Activated naive CD8-positive, alpha-beta T cell (primary cell): ENCODE results near the gene CAD.
"Not testable (repeated sequence)": the region's sequence is repeated elsewhere in the genome, so short reads cannot be mapped to it uniquely, and the experiment has no call there.

Source experiments
- H3K27ac Mint-ChIP-seq: one replicate; pipeline ENCODE4 v1.8.0; 2021; ENCODE audit warnings: mixed read lengths
- H3K27me3 Mint-ChIP-seq: one replicate; pipeline ENCODE4 v1.8.0; 2021; ENCODE audit warnings: mixed read lengths
- H3K36me3 Mint-ChIP-seq: one replicate; pipeline ENCODE4 v1.8.0; 2021; ENCODE audit warnings: mixed read lengths
- H3K4me1 Mint-ChIP-seq: one replicate; pipeline ENCODE4 v1.8.0; 2021; ENCODE audit warnings: low read depth, mixed read lengths
- H3K4me3 Mint-ChIP-seq: one replicate; pipeline ENCODE4 v1.8.0; 2021; ENCODE audit warnings: mild to moderate bottlenecking, mixed read lengths
- H3K9me3 Mint-ChIP-seq: one replicate; pipeline ENCODE4 v1.8.0; 2021; ENCODE audit warnings: low read depth, mixed read lengths

The CAD gene

DNA sequence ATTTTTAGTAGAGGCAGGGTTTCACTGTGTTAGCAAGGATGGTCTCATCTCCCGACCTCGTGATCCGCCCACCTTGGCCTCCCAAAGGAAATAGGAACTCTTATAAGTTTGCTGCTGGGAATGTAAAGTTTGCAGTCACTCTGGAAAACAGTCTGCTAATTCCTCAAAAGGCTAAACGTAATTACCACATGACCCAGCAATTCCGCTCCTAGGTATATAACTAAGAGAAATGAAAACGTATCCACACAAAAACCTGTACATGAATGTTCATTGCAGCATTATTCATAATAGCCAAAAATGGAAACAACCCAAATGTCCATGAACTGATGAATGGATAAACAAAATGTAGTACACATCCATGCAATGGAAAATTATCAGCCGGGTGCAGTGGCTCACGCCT lies 27.2 kb upstream of the CAD start:
- H3K27me3 Mint-ChIP-seq: no peaks in the 10 kb centered on the region
- no peak overlapping the region for H3K4me3 Mint-ChIP-seq
- no peaks in the 10 kb centered on the region for H3K4me1 Mint-ChIP-seq
- no peaks in the 10 kb centered on the region for H3K9me3 Mint-ChIP-seq
- no peak overlapping the region for H3K27ac Mint-ChIP-seq
- no peaks in the 10 kb centered on the region for H3K36me3 Mint-ChIP-seq

DNA sequence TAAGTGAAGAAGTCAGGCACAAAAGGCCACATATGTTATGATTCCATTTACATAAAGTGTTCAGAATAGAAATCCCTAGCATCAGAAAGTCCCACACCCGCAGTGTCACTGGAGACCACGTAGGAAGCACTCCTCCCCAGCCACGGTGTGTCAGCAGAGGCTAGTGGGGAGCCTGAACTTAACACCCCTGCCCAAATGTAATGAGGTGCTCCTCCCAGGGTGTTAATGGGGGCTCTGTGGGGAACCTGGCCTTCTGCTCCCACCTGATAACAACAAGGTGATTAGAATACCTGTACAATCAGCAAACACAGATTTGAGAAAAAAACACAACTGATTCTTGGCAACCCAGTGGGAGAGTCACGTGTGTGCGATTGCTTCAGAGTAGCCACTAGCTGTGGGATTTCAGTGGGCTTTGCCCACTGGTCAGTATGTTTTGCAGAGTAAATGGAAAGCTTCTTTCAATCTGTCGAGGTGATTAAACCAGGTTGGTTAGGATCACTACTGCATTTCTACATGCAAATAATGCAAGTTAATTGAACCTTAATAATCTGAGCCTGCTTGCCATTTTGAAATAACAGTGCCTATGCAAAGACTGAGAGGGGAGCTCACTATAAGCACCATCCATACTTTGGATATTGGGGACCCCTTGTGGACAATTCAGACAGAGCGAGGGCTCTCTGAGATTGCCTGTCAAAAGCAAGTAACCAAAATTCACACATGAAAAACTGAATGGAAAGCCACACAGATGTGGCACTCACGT lies 25.9 kb upstream of the CAD start:
- no peaks in the 10 kb centered on the region for H3K4me1 Mint-ChIP-seq
- H3K4me3 Mint-ChIP-seq: no peak overlapping the region
- no peaks in the 10 kb centered on the region for H3K9me3 Mint-ChIP-seq
- H3K36me3 Mint-ChIP-seq: no peaks in the 10 kb centered on the region
- no peak overlapping the region for H3K27ac Mint-ChIP-seq
- no peaks in the 10 kb centered on the region for H3K27me3 Mint-ChIP-seq

DNA sequence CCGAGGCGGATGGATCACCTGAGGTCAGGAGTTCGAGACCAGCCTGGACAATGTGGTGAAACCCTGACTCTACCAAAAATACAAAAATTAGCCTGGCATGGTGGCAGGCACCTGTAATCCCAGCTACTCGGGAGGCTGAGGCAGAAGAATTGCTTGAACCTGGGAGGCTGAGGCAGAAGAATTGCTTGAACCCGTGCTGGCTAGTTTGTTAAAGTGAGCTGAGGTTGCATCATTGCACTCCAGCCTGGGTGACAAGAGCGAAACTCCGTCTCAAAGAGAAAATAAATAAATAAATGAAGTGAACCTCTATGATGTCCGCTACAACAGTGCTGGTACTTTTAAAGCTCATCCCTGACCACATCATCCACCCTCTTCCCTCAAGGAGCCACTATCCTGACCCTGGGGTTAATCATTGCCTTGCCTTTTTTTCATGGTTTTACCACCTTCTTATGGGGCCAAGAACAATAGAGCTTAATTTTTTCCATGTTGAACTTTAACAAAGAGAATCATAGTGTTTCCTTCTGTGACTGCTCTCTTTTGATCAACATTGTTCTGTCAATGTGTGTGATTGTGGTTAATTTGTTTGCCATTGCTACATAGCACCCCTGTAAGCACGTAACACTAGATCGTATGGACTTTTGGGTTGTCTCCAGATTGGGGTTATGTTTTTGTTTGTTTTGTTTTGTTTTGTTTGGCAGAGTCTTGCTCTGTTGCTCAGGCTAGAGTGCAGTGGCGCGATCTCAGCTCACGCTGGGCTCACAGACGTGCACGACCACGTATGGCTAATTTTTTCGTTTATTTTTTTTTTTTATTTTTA lies 22.4 kb upstream of the CAD start:
- Mint-ChIP-seq H3K9me3 (no peaks in the 10 kb centered on the region), H3K27ac (no peak overlapping the region), H3K4me1 (no peaks in the 10 kb centered on the region), H3K27me3 (no peaks in the 10 kb centered on the region), H3K4me3 (no peak overlapping the region), H3K36me3 (no peaks in the 10 kb centered on the region)

DNA sequence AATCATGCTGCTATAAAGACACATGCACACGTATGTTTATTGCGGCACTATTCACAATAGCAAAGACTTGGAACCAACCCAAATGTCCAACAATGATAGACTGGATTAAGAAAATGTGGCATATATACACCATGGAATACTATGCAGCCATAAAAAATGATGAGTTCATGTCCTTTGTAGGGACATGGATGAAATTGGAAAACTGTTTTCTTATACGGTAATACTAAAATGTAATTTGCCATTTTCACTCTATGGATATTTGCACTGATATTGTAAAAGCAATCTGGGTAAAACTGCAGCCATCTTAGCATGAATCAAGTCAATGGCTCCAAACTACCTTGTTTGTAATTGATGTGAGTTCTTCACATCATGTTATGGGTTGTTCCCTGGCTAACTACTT lies 21.4 kb upstream of the CAD start:
- H3K9me3 Mint-ChIP-seq, H3K36me3 Mint-ChIP-seq, H3K4me1 Mint-ChIP-seq: not testable (repeated sequence)

GRCh38 chr2:27198068-27198467 lies 19.1 kb upstream of the CAD start:
- H3K27ac Mint-ChIP-seq, H3K27me3 Mint-ChIP-seq, H3K4me1 Mint-ChIP-seq, H3K36me3 Mint-ChIP-seq, H3K4me3 Mint-ChIP-seq, H3K9me3 Mint-ChIP-seq: not testable (repeated sequence)

More for the DNA sequence above, 21.4 kb upstream of the CAD start:
- not testable (repeated sequence) for H3K4me3 Mint-ChIP-seq, H3K27me3 Mint-ChIP-seq, H3K27ac Mint-ChIP-seq

- Mint-ChIP-seq H3K9me3 (no peaks in the 10 kb centered on the region), H3K4me1 (no peaks in the 10 kb centered on the region), H3K27ac (no peak overlapping the region), H3K36me3 (no peaks in the 10 kb centered on the region), H3K4me3 (no peak overlapping the region), H3K27me3 (no peaks in the 10 kb centered on the region)
Measured at GRCh38 chr2:27198627-27199026, 18.5 kb upstream of the CAD start.

DNA sequence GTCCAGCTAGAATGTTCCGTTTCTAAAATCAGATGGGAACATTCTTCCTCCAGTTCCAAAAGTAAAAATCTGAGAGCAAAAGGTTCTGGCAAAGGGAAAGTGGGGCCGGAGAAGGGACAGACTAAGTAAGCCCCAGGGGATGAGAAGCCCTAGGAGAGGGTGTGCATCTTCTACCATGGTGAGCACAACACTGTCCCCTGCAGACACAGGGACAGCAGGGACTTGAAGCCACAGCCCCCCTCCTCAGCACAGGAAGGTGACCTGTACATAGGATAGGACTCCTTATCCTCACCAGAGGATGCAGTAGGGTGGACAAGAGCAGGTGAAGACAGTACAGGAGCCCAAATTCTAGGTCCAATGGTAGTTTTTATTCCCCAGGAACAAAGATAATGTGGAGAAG lies 17.9 kb upstream of the CAD start:
- no peak overlapping the region for H3K4me3 Mint-ChIP-seq
- no peaks in the 10 kb centered on the region for H3K4me1 Mint-ChIP-seq
- no peaks in the 10 kb centered on the region for H3K27me3 Mint-ChIP-seq
- no peaks in the 10 kb centered on the region for H3K9me3 Mint-ChIP-seq
- H3K27ac Mint-ChIP-seq: peak overlapping the region; percentile 64
- H3K36me3 Mint-ChIP-seq: no peaks in the 10 kb centered on the region

DNA sequence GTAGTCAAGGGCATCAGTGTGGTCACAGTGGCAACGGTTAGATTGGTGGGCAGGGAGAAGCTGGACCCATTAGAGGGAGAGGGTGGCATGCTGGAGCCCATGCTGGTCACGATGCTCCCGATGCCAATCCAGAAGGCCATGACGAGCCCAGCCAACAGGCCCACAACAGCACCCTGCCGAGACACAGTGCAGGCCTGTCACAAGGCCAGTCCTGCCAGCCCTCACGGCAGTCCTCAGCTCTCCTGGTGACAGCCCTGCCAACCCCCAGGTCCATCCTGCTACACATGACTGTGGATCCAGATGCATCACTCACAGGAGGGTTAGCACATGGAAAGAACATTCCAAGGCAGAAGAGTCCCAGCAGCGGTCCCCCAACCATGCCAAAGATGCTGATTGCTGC lies 15.5 kb upstream of the CAD start:
- no peaks in the 10 kb centered on the region for H3K27me3 Mint-ChIP-seq

DNA sequence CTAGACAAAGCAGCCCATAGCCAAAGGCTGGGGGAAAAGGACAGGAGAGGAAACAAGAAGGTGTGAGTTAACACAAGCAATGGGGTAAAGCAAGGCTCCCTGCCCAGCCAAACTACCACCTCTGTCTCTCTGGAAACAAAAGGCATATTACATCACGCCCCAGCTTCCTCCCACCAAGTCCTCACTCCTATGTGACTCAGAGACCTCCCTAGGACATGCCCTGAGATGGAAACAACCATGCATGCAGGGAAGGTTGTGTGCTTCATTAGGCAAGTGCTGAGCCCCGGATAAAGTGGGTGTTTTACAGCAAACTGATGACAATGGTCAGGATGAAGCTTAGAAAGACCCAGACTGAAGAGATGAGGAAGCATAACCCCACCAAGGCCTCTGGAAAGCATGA lies 14.3 kb upstream of the CAD start:
- no peak overlapping the region for H3K4me3 Mint-ChIP-seq
- no peak overlapping the region for H3K27ac Mint-ChIP-seq
- peaks cover 7% of the 10 kb centered on the region for H3K36me3 Mint-ChIP-seq
- H3K4me1 Mint-ChIP-seq: peaks cover 6% of the 10 kb centered on the region
- no peaks in the 10 kb centered on the region for H3K27me3 Mint-ChIP-seq
- H3K9me3 Mint-ChIP-seq: no peaks in the 10 kb centered on the region

More for the DNA sequence above, 15.5 kb upstream of the CAD start:
- H3K4me1 Mint-ChIP-seq: peaks cover 6% of the 10 kb centered on the region
- H3K4me3 Mint-ChIP-seq: no peak overlapping the region
- no peaks in the 10 kb centered on the region for H3K9me3 Mint-ChIP-seq
- H3K36me3 Mint-ChIP-seq: peaks cover 7% of the 10 kb centered on the region
- H3K27ac Mint-ChIP-seq: no peak overlapping the region

- Mint-ChIP-seq H3K4me3 (no peak overlapping the region), H3K27ac (no peak overlapping the region), H3K4me1 (peaks cover 8% of the 10 kb centered on the region), H3K36me3 (peaks cover 7% of the 10 kb centered on the region), H3K9me3 (no peaks in the 10 kb centered on the region), H3K27me3 (no peaks in the 10 kb centered on the region)
Measured at GRCh38 chr2:27203741-27204140, 13.4 kb upstream of the CAD start.

DNA sequence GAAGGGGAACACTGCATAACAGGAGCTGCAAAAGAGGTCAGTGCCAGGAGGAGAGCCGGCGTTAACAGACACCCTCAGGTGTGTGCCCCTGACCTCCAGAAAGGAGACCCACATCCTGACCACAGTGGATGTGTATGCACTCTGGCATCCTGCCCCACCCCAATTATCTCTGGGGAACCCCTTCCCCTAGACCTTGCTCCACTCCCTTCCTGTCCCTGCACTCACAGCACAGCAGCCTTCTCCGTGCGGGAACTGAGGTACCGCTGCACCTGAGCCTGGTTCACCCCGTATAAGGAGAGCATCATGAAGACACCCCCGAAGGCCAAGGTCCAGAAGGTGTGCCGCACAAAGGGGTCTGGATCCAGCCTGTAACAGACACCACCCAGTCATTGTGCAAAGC lies 12.6 kb upstream of the CAD start:
- Mint-ChIP-seq H3K36me3 (peaks cover 10% of the 10 kb centered on the region), H3K27me3 (no peaks in the 10 kb centered on the region), H3K4me3 (no peak overlapping the region), H3K9me3 (no peaks in the 10 kb centered on the region), H3K27ac (no peak overlapping the region), H3K4me1 (peaks cover 15% of the 10 kb centered on the region)

- Mint-ChIP-seq H3K27ac (peak overlapping the region; percentile 69), H3K9me3 (no peaks in the 10 kb centered on the region), H3K4me1 (peaks cover 21% of the 10 kb centered on the region), H3K4me3 (no peak overlapping the region), H3K36me3 (peaks cover 10% of the 10 kb centered on the region), H3K27me3 (no peaks in the 10 kb centered on the region)
Measured at GRCh38 chr2:27205206-27205605, 12.0 kb upstream of the CAD start.

DNA sequence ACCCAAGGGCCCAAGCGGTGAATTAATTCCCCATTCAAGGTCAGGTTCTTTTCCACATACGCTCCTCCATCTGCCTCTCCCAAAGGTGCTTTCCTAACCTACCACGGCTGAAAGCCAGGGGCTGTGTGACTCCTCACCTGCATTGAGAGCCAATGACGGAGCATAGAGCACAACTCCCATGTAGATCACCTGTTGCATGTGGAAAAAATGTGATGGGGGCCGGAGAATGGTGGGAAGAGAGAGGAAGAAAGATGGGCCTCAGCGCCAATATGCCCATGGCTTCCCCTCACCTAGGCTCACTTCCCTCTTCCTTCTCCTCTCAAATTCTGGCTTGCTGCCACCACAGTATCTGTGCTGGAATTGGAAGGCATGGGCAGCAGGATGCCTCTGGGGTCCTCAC lies 10.8 kb upstream of the CAD start:
- no peaks in the 10 kb centered on the region for H3K9me3 Mint-ChIP-seq
- H3K4me1 Mint-ChIP-seq: peaks cover 22% of the 10 kb centered on the region
- no peaks in the 10 kb centered on the region for H3K27me3 Mint-ChIP-seq
- H3K27ac Mint-ChIP-seq: no peak overlapping the region
- no peak overlapping the region for H3K4me3 Mint-ChIP-seq
- peaks cover 10% of the 10 kb centered on the region for H3K36me3 Mint-ChIP-seq

DNA sequence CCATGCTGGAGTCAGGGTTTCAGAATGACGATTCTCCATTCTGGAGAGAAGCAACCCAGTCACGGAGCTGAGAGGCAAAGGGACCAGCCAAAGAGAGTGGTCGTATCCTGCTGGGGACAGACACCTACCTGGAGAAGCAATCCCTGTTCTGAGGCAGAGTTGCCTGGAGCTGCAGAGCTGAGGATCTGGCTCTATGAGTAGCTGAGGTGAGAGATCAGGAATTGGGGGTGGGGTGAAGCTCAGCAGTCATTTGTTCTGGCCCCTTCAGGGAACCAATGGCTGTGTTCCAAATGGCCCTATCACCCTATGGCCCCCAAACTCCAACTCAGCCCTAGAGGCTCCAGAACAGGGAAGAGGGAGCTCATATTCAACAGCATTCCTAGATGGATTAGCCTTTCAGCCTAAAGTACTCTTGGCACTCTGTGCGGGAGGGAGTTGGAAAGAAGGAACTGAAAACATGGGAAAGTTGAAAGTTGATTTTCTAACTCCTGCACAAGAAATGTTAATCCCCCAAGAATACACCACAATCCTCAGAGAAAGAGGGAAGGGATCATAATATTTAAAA lies 8.6 kb upstream of the CAD start:
- Mint-ChIP-seq H3K4me3 (no peak overlapping the region), H3K4me1 (peaks cover 33% of the 10 kb centered on the region), H3K9me3 (no peaks in the 10 kb centered on the region), H3K27me3 (no peaks in the 10 kb centered on the region), H3K36me3 (peaks cover 11% of the 10 kb centered on the region), H3K27ac (no peak overlapping the region)

DNA sequence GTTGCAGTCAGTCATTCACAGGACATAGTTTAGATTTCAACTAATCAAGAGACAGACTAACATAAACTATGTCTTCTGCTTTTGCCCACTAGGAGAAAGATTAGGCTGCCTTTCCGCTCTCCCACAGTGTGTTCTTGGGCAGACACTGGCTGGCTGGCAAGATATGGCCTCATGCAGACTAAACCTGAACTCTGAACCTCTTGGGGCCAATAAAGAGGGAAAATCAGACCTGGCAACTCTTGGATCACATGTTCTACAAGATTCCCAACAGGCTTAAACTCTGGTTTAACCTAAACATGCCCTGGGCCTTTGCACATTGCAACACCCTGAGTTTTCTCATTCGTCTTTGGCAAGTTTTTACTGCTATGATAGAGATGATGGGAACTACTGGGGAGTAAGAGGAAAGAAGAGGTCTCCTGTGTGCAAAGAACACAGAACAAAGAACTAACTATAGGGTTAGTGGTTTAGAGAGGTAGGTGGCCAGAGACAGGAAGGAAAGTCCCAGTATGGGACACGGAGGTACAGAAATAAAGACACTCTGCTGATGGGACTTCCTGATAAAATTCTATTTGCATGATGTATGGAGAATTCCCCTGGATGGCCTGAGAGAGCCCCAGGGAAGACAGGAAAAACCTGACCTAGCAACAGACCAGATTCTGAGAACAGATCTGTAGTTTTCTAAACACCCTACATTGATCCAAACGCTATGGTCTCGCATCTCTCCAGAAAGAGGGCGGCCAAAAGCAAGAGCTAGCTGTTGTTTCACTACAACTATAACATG lies 7.4 kb upstream of the CAD start:
- peak overlapping the region; percentile 82 for H3K4me3 Mint-ChIP-seq
- no peaks in the 10 kb centered on the region for H3K9me3 Mint-ChIP-seq
- peak overlapping the region; percentile 62 for H3K27ac Mint-ChIP-seq
- H3K4me1 Mint-ChIP-seq: peaks cover 34% of the 10 kb centered on the region
- H3K27me3 Mint-ChIP-seq: no peaks in the 10 kb centered on the region
- peaks cover 12% of the 10 kb centered on the region for H3K36me3 Mint-ChIP-seq
